CD4-positive, alpha-beta T cell treated with Interleukin-4 for 1 hour (primary cell): ENCODE results near the gene NUP107.
"Not testable (repeated sequence)": the region's sequence is repeated elsewhere in the genome, so short reads cannot be mapped to it uniquely, and the experiment has no call there.

ENCODE experiments used
- DNase-seq, 2 donors: peaks; one replicate each; pipeline ENCODE4 v3.0.0-alpha.2; 2020 to 2022

NUP107 gene

DNA sequence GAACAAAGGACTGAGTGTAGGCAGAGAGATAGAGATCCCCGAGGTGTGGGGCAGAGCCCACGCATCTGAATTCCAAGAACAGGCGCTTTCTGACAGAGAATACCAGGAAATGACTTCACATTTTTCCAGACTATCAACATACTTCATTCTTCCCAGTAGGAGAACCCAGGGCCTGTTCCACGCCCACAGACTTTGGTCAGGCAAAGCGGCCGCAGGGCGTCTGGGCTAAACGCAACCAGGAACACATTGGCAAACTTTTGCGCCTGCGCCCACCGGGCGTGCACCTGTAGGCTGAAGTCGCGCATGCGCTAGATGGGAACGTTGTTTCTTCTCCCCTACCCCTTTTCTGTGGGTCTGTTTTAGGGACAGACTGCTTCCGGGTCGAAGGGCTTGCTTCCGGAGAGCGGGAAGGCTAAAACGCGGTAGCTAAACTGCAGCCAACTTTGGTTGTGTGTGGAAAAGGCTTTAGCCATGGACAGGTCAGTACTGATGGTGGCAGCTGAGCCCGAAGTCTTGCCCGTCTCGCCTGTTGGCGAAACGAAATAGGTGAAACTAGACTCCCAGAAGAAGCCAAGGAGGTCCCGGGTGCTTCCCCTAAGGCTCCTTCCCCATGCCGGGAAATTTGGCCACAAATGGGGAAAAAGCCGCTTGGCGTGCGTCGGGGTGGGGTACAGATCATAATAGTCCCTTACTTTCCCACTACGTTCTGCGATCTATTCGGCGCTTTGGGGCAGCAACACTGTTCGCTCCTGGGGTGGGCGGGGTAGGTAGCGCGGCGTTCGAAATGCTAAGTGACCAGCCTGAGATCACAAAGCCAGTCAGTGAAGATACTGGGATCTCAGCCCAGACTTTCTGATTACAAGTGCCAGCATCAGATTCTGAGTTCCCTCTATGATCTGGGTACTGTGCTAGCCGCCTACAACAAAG, at the start of gene NUP107:
Gene NUP107, plus strand, starts transcription at position 384 of the 927 bp plus-strand sequence. Its CDS starts 88 bp downstream, at position 472.
- peak; percentile 97 to 98 for DNase-seq

DNA sequence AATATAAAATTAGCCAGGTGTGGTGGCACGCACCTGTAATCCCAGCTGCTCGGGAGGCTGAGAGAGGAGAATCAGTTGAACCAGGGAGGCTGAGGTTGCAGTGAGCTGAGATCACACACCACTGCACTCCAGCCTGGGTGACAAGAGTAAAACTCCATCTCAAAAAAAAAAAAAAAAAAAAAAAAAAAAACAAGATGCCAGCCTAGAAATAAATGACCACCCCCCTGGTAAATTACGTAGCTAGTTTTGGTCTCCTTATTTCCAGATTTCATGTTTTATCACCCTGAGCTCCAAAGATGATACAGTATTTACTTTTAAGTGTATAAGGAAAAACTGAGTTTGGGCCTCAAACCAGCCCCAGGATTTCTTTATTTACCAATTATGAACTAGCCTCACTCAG, 49.3 kb upstream of the NUP107 start:
- DNase-seq = not testable (repeated sequence)

DNA sequence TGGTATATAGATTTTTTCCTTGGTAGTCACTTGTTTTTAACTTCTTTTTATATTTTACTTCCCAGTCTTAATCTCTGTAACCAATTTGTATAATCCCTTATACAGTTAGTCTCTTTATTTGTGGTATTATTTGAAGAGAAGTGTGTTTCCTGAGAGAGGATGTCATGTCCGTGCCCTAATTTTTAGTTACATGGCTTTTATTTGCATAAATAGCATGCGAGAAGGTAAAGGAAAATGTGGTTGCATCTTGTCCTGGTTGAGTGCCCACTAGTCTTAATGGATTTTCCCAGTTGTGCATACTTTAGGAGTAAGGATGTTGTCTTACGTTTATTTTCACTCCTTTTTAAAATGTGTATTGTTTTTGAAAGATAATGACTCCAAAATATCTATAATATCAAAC, 48.6 kb upstream of the NUP107 start:
- no peak for DNase-seq

GRCh38 chr12:68638721-68639395, 47.9 kb upstream of the NUP107 start:
- no peak for DNase-seq

GRCh38 chr12:68639396-68639767, 47.4 kb upstream of the NUP107 start:
- no peak for DNase-seq

GRCh38 chr12:68641138-68641537, 45.6 kb upstream of the NUP107 start:
- peak; percentile 33 to 52 for DNase-seq

GRCh38 chr12:68646484-68646883, 40.3 kb upstream of the NUP107 start:
- no peak for DNase-seq

- DNase-seq = no peak
Observed at GRCh38 chr12:68647507-68647906, 39.3 kb upstream of the NUP107 start.

DNA sequence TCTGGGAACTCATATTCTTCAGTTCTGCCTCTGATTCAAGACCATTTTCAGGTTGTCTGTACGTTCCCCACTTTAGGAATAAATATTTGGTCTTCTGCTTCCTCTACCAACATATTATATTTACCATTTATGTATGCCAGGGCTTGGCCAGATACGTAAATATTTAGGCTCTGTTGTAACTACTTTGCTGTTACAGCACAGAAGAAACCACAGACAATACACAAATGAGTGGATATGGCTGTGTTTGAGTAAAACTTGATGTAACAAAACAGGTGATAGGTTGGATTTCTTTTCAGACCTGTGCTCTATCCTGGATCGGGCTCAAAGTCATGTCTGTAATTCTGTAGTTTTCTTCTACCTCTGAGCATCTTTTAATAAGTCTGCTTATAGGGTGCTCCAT, 38.6 kb upstream of the NUP107 start:
- DNase-seq = no peak

- no peak for DNase-seq
Observed at GRCh38 chr12:68665016-68665569, 21.7 kb upstream of the NUP107 start.

- DNase-seq = no peak
Observed at GRCh38 chr12:68667291-68667690, 19.5 kb upstream of the NUP107 start.

GRCh38 chr12:68667896-68668295, 18.9 kb upstream of the NUP107 start:
- DNase-seq = no peak

DNA sequence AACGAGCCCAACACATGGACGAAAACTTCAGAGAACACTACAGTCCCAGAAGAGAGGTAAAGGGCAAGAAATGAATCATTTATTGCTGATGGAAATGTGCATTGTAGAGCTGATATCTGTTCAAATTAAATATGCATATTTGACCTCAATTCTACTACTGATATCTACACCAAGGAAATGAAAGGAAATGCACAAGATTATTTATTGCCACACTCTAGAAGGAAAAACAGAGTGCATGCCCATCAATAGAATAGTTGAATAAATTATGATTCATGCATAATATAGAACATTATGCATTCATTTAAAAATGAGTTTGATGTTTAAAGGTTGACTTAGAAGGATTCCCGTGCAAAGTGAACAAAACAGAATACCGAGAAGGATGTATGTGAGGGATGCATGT, 15.6 kb upstream of the NUP107 start:
- no peak for DNase-seq

DNA sequence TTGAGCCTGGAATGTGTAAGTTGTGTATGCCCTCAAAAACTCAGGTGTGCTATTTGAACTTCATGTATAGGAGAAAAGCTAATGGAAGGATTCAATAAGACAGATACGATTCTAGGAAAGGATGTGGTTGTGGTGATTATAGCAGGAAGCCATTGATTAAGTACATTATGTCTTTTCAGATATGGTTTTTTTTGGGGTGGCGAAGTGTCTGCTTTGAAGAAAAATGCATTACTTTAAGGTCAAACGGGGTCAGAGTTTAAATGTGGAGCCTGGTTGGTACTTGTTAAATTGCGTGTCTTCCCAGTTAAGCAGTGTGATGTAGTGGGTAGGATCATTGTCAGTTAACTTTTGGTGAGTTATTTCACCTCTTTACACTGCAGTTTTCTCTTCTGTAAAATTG, 13.0 kb upstream of the NUP107 start:
- DNase-seq = peak in 1 of 2 donors; percentile 71

DNA sequence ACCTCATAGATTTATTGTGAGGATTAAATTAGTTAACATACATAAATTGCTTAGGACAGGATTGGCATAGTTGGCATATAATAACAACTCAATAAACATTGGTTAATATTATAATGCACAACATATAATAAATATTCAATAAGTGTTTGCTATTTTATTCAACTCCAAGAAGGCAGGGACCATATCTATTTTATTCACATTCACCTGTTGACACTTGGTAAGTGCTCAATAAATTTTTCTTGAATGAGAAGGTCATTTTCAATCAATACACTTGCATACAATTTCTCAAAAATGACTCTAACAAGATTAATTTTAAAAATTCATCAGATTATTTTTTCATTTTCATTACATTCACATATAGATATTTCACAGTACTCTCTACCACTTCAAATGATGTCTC, 12.4 kb upstream of the NUP107 start:
- no peak for DNase-seq

- DNase-seq = peak; percentile 73 to 81
Observed at GRCh38 chr12:68675101-68675842, 11.5 kb upstream of the NUP107 start.

- DNase-seq = not testable (repeated sequence)
Observed at GRCh38 chr12:68676854-68677253, 9.9 kb upstream of the NUP107 start.

DNA sequence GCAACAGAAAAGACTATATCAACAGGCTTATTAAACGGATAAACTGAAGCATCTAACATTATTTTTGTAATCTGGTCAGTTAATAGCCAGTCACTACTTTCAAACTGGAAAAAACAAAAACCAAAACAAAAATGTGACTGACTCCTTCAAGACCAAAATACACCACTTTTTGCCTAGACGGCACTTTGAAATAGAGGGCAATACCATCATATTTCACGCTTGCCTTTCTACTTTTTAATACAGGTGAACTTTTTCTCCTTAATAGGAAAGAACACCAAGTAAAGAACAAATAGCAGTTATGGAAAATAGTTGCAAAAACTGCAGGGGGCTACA, 550 bp upstream of the NUP107 start:
- DNase-seq = no peak

DNA sequence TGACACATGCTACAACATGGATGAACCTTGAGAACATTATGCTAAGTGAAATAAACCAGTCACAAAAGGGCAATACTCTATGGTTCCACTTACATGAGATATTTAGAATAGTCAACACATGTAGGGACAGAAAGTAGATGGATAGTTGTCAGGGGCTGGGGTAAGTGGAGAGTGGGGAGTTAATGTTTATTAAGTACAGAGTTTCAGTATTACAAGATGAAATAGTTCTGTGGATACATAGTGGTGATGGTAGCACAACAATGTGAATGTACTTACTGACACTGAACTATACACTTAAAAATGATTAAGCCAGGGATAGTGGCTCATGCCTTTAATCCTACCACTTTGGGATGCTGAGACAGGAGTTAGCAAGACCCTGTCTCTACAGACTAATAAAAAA, 8.7 kb downstream of the NUP107 start:
- no peak for DNase-seq

- DNase-seq = no peak
Observed at GRCh38 chr12:68699486-68699885, 12.7 kb downstream of the NUP107 start.

DNA sequence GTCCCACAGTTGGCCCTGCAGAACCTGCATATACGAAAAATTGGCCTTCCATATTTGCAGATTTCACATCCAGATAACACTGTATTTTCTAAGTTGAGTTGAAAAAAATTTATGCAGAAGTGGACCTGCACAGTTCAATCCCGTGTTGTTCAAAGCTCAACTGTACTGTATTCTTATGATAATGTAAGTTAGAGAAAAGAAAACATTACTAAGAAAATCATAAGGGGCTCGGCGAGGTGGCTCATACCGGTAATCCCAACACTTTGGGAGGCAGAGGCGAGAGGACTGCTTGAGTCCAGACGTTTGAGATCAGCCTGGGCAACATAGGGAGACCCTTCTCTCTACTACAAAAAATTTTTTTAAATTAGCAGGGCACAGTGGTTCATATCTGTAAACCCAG, 41.0 kb downstream of the NUP107 start:
- DNase-seq = no peak

GRCh38 chr12:68733661-68734071, 46.9 kb downstream of the NUP107 start:
- no peak for DNase-seq

GRCh38 chr12:68739891-68740290, 53.1 kb downstream of the NUP107 start:
- no peak for DNase-seq
